Stomach (tissue), 4 donors: ENCODE data around the gene TULP1.

Experiments used
- EP300 ChIP-seq: sonication (generic); formaldehyde crosslinking; IDR thresholded peaks from one replicate; pipeline ENCODE4 v1.6.1; 2017; ENCODE audit warnings: antibody characterized with exemption
- POLR2A ChIP-seq, 4 donors: fragments of 450-650 bp; IDR thresholded peaks; one replicate each; pipeline ENCODE4 v1.6.1; 2016; ENCODE audit warnings: antibody characterized with exemption in 4 of 4, control low read depth in 2 of 4, mild to moderate bottlenecking in 1 of 4, moderate library complexity in 1 of 4
- POLR2AphosphoS5 ChIP-seq, 3 donors: sonication (generic); formaldehyde crosslinking; IDR thresholded peaks; one replicate each; pipeline ENCODE4 v1.6.1; 2016; ENCODE audit warnings: antibody characterized with exemption in 3 of 3
- TF ChIP-seq, protein P1 (sequence below), 7 experiments: fragments of 450-650 bp in 4 of 7; fragments of 200-600 bp in 3 of 7; sonication (generic) in 3 of 7; IDR thresholded peaks; one replicate each; pipeline ENCODE4 v1.5.1; 2016 to 2019; ENCODE audit warnings: antibody characterized with exemption in 7 of 7, control low read depth in 2 of 7, mild to moderate bottlenecking in 1 of 7

DNA sequence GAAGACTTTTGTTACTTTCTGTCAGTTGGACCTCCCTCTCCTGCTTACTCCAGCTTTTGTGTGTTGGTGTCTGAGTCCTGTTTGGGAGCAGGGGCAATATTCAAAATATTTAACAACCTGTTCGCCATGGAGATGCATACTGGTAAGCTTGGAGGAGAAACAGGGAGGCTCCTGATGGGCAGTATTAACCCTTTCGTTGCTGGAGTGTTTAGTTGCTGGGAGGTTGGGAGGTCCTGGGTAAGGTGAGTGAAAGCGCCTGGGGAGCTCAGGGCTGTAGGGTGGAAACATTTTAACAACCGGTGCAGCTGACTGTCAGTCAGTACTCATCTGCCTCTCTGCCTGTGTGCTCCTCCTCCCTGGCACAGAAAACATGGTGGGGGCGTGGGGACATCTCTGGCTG, 4.2 kb downstream of the TULP1 start:
- TF ChIP-seq, protein P1, sequence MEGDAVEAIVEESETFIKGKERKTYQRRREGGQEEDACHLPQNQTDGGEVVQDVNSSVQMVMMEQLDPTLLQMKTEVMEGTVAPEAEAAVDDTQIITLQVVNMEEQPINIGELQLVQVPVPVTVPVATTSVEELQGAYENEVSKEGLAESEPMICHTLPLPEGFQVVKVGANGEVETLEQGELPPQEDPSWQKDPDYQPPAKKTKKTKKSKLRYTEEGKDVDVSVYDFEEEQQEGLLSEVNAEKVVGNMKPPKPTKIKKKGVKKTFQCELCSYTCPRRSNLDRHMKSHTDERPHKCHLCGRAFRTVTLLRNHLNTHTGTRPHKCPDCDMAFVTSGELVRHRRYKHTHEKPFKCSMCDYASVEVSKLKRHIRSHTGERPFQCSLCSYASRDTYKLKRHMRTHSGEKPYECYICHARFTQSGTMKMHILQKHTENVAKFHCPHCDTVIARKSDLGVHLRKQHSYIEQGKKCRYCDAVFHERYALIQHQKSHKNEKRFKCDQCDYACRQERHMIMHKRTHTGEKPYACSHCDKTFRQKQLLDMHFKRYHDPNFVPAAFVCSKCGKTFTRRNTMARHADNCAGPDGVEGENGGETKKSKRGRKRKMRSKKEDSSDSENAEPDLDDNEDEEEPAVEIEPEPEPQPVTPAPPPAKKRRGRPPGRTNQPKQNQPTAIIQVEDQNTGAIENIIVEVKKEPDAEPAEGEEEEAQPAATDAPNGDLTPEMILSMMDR (IDR thresholded peaks at IDR 0.05): no peak
- TF ChIP-seq POLR2A (IDR thresholded peaks at IDR 0.05): no peak
- no peak for TF ChIP-seq EP300
- TF ChIP-seq POLR2AphosphoS5 (IDR thresholded peaks at IDR 0.05): no peak
